ENCODE data around the gene LRRC8E.

LRRC8E gene

DNA sequence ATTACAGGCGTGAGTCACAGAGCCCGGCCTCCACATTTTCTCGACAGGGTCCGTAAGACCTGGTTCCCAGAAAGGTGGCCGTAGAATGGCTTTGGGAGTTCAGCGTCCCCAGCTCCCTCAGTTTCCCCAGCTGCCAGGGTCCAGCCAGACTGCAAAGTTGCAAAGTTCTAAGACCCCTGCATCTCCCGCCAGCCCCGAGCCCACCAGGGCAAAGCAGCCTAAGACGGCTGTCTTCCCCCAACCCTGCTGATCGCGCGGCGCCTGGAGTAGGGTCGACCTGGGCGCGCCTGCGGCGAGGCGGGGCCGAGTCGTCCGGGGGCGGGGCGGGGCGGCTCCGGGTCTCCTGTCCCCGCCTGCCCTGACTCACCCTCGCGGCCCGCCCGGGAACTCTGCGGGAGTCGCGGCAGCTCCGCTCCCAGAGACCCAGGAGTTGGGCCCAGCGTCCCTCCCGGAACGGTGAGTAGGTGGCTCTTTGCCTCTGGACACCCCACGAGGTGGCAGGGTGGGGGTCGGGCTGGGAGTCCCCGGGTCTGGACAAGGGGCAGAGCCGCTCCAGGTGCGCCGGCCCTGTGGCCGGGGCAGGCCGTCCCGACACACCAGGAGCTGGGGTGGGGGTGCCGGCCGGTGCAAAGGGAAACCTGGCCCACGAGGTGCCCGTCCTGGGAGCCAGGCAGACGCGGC is at the start of gene LRRC8E:
Gene LRRC8E (plus strand): TSS at position 366 of the 681 bp plus-strand sequence. CDS start 7,094 bp downstream, outside the sequence.
- DNase-seq = no peak

DNA sequence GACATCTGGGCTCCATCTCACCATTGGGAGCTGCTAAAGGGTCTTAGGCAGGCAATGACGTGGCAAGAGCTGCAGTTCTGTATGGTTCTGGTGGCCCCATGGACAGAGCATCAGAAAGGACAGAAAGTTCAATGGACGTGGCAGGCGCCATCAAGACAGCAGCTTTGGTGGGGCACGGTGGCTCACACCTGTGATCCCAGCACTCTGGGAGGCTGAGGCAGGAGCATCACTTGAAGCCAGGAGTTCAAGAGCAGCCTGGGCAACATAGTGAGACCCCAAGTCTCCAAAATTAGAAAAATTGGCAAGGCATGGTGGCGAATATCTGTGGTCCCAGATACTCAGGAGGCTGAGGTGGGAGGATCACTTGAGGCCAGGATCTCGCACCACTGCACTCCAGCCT is 48.8 kb upstream of the LRRC8E start:
- no peak for DNase-seq

DNA sequence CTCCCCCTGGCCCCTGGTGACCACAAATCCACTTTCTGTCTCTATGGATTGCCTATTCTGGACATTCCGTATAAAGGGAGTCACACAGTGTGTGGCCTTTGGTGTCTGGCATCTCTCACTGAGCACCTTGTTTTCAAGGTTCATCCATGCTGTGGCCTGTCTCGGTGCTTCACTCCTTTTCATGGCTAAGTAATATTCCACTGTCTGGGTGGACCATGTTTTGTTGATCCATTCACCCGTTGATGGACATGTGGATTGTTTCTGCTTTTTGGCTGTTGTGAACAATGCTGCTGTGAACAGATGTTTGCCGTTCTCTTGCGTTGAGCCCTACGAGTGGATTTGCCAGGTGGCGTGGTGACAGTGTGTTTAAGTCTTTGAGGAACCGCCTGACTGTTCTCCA is 47.7 kb upstream of the LRRC8E start:
- DNase-seq = no peak

DNA sequence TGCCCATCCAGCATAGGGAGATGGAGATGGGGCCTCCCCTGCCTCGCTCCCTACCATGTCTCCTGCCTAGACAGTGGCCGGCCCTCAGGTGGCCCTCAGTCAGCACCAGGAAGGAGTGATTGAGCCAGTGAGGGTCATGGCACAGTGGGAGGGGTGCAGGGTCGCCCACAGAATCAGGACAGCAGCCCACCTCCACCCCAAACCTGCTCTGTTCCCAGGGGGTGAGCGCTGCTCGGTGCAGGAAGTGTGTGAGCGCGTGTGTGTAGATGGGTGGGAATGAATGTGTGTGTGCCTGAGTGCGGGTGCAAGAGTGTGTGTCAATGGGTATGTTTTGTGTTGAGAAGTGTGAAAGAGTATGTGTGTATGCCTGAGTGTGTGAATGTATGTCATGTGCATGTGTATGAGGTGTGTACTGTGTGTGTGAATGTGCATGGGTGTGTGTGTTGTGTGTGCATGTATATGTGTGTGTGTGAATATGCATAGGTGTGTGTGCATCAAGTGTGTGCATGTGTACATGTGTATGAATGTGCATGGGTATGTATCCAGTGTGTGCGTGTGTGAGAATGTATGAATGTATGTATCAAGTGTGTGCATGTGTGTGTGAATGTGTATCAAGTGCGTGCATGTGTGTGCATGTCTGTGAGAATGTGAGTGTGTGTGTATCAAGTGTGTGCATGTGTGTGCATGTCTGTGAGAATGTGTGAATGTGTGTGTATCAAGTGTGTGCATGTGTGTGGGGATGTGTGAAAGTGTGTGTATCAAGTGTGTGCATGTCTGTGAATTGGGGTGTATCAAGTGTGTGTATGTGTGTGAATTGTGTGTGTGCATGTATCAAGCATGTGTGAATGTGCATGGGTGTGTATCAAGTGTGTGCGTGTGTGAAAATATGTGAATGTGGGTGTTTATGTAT is 46.3 kb upstream of the LRRC8E start:
- no peak for DNase-seq

DNA sequence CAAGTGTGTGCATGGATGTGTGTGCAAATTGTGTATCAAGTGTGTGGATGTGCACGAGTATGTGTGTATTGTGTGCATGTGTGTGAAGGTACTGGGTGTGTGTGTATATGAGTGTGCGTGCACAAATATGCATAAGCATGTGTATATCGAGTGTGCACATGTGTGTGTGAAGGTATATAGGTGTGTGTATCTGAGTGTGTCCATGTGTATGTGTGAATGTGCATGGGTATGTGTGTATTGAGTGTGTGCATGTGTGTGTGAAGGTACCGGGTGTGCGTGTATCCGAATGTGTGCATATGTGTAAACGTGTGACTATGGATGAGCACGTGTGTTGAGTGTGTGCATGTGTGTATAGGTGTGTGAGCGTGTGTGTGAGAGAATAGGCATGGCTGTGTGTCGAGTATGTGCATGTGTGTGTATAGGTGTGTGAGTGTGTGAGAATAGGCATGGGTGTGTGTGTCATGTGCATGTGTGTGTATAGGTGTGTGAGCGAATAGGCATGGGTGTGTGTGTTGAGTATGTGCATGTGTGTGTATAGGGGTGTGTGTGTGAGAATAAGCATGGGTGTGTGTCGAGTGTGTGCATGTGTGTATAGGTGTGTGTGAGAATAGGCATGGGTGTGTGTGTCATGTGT is 45.5 kb upstream of the LRRC8E start:
- no peak for DNase-seq

DNA sequence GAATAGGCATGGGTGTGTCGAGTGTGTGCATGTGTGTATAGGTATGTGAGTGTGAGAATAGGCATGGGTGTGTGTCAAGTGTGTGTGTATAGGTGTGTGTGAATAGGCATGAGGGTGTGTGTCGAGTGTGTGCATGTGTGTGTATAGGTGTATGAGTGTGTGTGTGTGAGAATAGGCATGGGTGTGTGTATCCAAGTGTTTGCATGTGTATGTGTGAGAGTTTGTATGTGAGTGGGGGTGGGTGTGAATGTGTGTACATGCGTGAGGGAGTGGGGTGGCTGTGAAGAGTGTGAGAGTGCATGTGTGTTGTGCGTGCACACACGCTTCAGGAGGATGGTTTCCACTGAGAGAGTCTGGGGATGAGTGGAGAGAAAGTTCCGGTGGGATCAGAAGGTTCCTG is 44.8 kb upstream of the LRRC8E start:
- no peak for DNase-seq

DNA sequence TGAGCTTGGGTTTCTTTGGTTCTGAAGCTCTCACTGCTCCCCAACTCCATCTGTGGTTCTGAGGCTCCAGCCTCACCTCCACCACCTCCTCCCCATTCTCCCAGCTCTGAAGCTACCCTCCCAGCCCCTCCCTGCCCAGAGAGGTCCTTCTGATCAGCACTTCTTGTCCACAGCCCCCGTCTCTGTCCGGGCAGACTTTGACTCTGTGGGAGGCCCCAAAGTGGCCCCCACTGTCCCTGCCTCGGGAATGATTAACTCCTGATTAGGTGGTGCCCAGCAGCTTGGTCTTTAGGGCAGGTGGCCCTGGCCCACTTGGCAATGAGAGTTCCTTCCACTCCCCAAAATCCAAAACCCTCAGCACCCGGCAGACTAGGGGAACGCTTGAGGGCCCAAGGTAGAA is 43.9 kb upstream of the LRRC8E start:
- no peak for DNase-seq

DNA sequence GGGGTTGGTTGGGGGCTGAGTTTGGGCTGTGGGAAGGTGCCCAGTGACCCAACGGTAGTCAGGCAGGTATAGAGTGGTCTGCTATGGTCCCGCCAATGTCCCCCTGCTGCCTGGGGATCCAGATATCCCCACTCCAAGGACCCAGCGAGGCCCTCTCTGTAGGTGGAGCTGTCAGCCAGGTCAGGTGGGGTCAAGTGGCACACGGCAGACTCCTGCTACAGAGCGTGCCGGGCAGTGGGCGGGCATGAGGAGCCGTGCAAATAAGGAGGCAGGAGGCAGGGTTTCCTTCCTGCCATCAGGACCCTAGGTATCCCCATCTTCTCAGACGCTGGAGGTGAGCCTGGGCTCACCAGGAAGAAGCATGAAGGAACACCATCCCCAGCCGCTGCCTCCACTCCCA is 43.4 kb upstream of the LRRC8E start:
- DNase-seq = no peak

DNA sequence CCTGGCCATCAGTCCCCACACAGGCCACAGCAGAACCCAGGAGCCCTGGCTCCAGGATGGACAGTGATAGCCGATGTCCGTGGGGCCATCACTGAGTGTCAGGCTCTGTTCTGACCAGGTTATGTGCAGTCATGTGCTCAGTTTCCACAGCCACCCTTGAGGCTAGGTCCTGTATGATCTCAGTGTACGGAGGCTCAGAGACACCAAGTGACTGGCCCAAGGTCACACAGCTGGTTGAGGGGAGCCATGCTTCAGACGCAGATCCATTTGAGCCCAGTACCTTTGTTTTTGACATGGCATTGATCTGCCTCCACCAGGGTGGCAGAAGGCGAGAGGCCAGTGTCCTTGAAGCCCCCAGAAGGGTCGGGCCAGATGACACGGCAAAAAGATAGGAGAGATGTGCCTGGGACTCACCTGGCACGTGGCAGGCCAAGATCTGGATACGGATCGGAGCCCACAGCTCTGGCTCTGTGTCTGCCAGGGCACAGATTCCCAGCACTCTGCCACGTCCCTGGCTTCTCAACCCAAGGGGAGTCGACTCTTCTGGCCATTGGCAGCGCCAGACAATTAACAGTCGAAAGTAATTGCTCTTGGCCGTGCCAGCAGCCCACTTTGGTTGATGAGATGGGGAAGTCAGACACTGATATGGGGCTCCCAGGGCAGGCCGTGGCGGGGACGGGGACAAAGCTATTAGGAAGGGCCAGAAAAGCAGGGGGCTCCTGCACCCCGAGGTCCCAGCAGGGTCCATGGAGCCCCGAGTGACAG is 42.7 kb upstream of the LRRC8E start:
- no peak for DNase-seq

DNA sequence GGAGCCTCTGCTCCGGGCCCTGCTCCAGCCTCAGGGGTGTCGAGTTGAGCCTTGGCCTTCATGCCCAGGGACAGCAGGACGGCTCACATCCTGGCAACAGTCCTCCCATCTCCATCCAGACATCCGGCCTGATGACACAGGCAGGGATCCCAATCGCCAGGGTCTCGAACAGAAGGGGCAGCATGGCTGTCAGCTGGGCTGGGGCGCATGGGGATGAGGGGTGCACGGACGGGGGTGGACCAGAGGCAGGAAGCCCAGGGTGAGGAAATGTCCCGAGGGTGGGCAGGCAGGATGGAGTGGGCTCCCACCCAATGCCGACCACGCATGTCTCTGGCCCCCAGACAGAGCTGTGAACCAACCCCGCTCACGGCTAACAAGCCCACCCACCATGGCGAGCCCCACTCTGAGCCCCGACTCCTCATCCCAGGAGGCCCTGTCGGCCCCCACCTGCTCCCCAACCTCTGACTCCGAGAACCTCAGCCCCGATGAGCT is 42.1 kb upstream of the LRRC8E start:
- DNase-seq = no peak

DNA sequence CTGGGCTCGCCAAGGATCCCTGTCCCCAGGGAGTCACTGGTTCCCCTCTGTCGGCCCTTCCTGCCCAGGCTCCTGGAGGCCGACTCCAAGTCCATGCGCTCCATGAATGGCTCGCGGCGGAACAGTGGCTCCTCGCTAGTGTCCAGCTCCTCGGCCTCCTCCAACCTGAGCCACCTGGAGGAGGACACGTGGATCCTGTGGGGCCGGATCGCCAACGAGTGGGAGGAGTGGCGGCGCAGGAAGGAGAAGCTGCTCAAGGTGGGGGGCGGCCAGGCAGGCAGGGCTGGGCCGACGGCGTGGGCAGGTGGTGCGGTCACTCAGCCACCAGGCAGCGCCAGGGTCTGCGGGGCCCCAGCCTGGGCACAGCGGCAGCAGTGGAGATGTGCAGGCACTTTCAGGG is 40.6 kb upstream of the LRRC8E start:
- DNase-seq = no peak

DNA sequence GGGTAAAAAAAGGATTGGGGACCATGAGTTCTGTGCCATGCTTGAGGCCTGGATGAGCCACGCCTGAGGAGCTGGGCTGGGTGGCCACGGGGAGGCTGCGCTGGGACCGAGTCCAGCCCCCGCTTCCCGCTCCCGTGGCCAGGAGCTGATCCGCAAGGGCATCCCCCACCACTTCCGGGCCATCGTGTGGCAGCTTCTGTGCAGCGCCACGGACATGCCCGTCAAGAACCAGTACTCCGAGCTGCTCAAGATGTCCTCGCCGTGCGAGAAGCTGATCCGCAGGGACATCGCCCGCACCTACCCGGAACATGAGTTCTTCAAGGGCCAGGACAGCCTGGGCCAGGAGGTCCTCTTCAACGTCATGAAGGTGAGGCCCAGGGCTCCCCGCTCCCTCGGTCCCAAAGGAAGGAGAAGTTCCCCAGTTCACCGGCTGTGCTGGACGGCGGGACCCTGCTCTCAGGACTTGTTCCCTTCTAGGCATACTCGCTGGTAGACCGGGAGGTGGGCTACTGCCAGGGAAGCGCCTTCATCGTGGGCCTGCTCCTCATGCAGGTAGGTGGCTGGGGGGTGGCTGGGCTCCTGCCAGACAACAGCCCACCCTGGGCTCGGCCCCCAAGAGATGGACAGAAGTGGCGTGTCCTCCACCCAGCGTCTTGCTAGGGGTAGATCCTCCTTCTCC is 39.4 kb upstream of the LRRC8E start:
- DNase-seq = no peak

DNA sequence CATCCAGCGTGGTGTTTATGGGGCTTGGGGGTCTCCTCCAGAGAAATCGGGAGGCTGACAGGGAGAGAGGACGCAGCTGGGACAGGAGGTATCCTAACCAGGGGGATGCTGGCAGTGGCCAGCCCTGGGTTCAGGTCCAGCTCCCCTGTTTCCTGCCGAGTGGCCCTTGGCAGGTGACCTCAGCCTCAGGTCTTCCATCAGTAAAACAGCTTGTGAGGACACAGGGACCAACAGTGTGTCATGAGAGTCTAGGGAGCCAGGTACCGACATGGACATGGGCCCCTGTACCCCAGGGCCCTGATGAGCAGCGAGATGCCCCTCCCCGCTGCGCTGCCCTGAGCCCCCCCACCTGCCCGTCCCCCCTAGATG is 38.7 kb upstream of the LRRC8E start:
- no peak for DNase-seq

DNA sequence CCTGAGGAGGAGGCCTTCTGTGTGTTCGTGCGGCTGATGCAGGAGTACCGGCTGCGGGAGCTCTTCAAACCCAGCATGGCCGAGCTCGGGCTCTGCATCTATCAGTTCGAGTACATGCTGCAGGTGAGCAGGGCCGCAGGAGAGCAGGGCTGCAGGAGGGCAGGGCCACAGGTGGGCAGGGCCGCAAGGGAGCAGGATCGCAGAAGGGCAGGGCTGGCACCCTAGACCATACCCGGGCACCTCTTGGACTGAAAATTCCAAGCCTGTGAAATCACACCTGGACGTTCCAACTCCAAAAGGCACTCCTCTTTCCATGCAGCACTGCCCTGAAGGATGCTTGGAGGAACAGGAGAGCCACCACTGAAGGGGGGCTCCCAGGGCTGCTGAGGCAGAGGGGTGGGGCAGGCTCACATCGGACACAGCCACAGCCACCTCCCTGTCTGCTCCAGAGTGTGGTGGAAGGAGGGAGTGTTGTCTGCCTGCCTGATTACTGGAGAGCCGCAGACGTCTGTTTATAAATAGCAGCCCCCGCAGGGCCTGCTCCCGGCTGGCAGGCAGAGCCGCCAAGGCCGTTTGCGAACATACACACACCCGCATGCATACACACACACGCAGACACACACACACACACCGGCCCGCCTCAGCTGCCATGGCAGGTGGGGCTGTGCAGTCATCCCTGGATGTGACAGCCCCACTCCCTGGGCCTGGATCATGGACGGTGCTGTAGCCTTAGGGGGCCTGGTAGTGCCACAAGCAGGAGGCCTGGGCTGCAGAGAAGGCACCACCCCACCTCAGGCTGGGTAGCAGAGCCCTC is 38.1 kb upstream of the LRRC8E start:
- no peak for DNase-seq

DNA sequence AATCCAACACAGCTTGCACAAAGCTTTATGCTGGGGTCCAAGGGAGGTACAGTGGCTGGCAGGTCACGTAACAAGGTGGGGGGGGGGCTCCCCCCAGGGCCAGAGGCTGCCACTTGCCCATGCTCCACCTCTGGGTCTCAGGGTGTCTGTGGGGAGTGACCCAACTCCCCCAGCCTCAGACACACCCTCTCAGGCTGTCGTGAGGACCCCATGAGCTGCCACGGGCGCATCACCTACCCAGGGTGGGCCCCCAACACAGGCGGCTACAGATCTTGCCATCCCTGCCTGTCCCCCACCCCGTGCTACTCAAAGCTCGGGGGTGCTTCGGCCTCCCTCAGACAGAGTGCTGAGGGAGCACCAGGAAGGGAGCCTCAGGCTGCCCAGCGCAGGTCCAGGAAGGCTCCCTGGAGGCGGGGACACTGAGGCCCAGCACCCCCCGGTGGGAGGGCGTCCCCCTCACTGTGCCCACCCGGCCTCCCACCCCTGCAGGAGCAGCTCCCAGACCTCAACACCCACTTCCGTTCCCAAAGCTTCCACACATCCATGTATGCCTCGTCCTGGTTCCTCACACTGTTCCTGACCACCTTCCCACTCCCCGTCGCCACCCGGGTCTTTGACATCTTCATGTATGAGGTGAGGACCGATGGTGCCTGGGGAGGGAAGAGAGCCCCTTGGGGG is 37.2 kb upstream of the LRRC8E start:
- no peak for DNase-seq

DNA sequence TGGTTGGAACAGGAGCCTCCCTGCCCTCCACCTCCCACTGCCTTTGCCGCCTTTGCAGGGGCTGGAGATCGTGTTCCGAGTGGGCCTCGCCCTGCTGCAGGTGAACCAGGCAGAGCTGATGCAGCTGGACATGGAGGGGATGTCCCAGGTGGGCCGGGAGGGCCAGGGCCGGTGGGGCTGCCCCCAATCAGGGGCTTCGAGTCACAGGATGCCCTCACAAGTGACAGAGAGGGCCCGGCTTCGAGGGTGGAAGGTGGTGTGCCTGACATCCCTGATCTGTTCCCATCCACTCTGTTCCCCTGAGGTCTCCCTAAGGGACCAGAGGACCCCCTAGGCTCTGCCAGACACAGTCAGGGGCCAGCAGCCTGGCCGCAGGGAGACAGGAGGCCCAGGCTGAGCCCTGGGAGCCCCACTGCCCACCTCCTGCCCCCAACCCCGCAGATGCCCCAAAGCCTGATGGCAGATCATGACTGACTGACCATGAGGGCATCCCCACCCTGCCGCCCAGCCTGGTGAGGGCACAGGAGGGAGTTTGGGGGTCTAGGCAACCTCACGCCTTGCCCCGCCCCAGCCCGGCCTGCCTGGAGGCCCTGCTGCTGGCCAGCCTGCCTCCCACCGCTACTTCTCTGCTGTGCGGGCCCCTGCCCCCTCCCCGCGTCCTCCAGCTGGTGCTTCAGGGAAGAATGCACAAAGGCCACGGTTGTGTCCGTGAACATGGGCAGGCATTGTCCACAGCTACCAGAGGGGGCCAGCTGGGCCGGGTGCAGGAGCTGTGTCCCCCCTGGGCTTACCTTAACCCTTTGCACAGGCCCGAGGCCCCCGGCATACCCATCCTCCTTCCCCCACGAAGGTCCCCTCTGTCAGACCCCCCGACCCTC is 36.4 kb upstream of the LRRC8E start:
- no peak for DNase-seq

DNA sequence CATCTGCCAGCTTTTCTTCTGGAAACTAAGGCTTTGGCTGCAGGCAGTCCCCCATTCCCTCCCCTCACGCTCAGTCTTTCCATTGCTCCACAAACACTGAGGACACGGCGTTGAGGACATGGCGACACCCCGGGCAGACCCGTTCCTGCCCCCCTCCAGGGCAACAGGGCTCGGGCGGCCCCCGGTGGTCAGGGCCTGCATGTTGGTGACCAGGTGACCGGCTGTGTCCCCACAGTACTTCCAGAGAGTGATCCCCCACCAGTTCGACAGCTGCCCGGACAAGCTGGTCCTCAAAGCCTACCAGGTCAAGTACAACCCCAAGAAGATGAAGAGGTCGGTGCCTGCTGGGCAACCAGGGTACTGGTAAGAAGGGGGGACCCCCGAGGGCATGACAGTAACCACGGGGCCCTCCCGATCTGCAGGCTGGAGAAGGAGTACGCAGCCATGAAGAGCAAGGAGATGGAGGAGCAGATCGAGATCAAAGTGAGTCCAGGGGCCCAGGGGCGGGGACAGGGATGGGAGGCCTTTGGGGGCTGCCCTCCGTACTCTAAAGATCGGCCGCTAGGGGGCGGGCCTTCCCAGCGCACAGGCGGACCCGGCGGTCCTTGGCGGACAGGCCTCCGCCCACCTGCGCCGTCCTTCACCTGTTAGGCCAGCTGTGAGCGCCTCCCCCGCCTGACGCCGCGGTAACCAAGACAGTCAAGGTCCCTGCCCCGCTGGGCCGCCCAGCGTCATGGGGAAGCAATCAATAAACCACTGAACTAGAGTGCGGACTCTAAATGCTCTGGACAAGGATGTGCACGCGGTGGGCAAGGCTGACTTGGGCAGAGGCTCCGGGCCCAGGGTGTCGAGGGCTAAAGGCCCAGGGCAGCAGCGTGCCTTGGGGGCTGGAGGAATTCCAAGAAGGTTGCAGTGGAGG is 35.2 kb upstream of the LRRC8E start:
- peak; percentile 50 for DNase-seq

DNA sequence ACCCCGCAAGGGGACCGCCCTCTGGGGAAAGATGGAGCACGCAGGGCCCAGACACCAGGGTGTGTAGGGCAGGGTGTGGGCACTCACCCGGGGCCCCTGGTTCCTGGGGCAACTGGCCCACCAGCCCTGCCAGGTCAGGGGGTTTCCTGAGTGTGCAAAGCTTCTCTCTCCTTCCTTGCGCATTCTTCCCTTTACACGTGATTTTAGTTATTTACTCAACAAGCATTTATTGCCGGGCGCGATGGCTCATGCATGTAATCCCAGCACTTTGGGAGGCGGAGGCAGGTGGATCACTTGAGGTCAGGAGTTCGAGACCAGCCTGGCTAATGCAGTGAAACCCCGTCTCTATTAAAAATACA is 34.6 kb upstream of the LRRC8E start:
- no peak for DNase-seq
